ENCODE measurements around the gene PPM1L.

GRCh38 chr3:161103776-161104385 is 347.9 kb downstream of the PPM1L start:
- no peak for TF ChIP-seq CTCF (IDR thresholded peaks at IDR 0.05; ENCODE audit: low read length)
- TF ChIP-seq EZH2 (IDR thresholded peaks at IDR 0.05; ENCODE audit: borderline replicate concordance, low read length), result no peak
